K562 (cell line): ENCODE results near the gene RBM18.

Experiments used
- EGR1 ChIP-seq: fragments of 450-650 bp; conservative IDR thresholded peaks from 2 replicates; pipeline ENCODE4 v1.6.1; 2017; ENCODE audit warnings: mild to moderate bottlenecking
- ELF1 ChIP-seq: fragments of 200-800 bp; sonication (Bioruptor generic); IDR thresholded peaks from 2 replicates; pipeline ENCODE4 v1.6.1; 2016; ENCODE audit warnings: missing genetic modification characterization, missing compliant biosample characterization
- PREB ChIP-seq: sonication (generic); formaldehyde crosslinking; IDR thresholded peaks from 2 replicates; pipeline ENCODE4 v1.8.1; 2023; ENCODE audit warnings: mild to moderate bottlenecking, missing genetic modification reagents

- TF ChIP-seq ELF1 (tag) = no peak
- TF ChIP-seq PREB (CRISPR knock-in tag) = no peak
- TF ChIP-seq EGR1 = no peak
These were observed 67.2 kb downstream of the RBM18 start for GRCh38 chr9:122197426-122197825.
